MCF 10A (cell line): ENCODE results near the gene SPPL3. TPM values are rescaled to one million over a fixed set of nuclear protein-coding genes. Genes with fewer than 3 reads are reported as not detected.

ENCODE experiments used
- BruUV-seq: library from RNA; stranded (reverse); fragments of 400-500 nt; replicated peaks from 2 replicates; lab custom pipeline; 2021; lab: Mats Ljungman, UMichigan
- CTCF ChIA-PET: fragments of 300-600 bp; sonication (Branson Sonifier 250); formaldehyde crosslinking; extraction: SDS; loops from one replicate; lab custom pipeline; 2021; ENCODE audit warnings: antibody characterized with exemption, inconsistent platforms; lab: Yijun Ruan, JAX
- POLR2A ChIA-PET: fragments of 300-600, 350-650 bp; sonication (Branson Sonifier 250); formaldehyde crosslinking; extraction: SDS; loops from one replicate; lab custom pipeline; 2020; ENCODE audit warnings: antibody characterized with exemption, inconsistent platforms; lab: Yijun Ruan, JAX
- DNase-seq: peaks from one replicate; pipeline ENCODE4 v3.0.0-alpha.2; 2018; ENCODE audit not compliant: unreplicated experiment
- H3K27ac Mint-ChIP-seq: one replicate; pipeline ENCODE4 v1.8.0; 2022; ENCODE audit warnings: mild to moderate bottlenecking, low read depth, mixed read lengths; ENCODE audit not compliant: unreplicated experiment
- H3K27me3 Mint-ChIP-seq: one replicate; pipeline ENCODE4 v1.8.0; 2022; ENCODE audit warnings: mixed read lengths; ENCODE audit not compliant: insufficient read depth, unreplicated experiment
- H3K36me3 Mint-ChIP-seq: one replicate; pipeline ENCODE4 v1.8.0; 2022; ENCODE audit warnings: mild to moderate bottlenecking, moderate library complexity, mixed read lengths; ENCODE audit not compliant: insufficient read depth, unreplicated experiment
- H3K4me1 Mint-ChIP-seq: one replicate; pipeline ENCODE4 v1.8.0; 2022; ENCODE audit warnings: mixed read lengths; ENCODE audit not compliant: insufficient read depth, unreplicated experiment
- H3K4me3 Mint-ChIP-seq: one replicate; pipeline ENCODE4 v1.8.0; 2022; ENCODE audit warnings: mild to moderate bottlenecking, moderate library complexity, mixed read lengths; ENCODE audit not compliant: unreplicated experiment
- H3K9me3 Mint-ChIP-seq: one replicate; pipeline ENCODE4 v1.8.0; 2022; ENCODE audit warnings: mixed read lengths; ENCODE audit not compliant: unreplicated experiment
- intact Hi-C: fragments of 100-400 bp; cut with micrococcal nuclease; formaldehyde crosslinking; loops from 2 replicates; pipeline ENCODE4 v1.14.1; 2022
- total RNA-seq: library from RNA; stranded (reverse); gene quantifications from 2 replicates; pipeline ENCODE4 v1.2.3, GENCODE V29; 2022
- TF ChIP-seq, protein P1 (sequence below): fragments of 200-600 bp; IDR thresholded peaks from one replicate; pipeline ENCODE4 v1.8.0; 2022; ENCODE audit warnings: antibody characterized with exemption, mild to moderate bottlenecking; ENCODE audit not compliant: unreplicated experiment

SPPL3 gene
- total RNA-seq, 1 experiment from 2014 or later: 32.6 TPM

DNA sequence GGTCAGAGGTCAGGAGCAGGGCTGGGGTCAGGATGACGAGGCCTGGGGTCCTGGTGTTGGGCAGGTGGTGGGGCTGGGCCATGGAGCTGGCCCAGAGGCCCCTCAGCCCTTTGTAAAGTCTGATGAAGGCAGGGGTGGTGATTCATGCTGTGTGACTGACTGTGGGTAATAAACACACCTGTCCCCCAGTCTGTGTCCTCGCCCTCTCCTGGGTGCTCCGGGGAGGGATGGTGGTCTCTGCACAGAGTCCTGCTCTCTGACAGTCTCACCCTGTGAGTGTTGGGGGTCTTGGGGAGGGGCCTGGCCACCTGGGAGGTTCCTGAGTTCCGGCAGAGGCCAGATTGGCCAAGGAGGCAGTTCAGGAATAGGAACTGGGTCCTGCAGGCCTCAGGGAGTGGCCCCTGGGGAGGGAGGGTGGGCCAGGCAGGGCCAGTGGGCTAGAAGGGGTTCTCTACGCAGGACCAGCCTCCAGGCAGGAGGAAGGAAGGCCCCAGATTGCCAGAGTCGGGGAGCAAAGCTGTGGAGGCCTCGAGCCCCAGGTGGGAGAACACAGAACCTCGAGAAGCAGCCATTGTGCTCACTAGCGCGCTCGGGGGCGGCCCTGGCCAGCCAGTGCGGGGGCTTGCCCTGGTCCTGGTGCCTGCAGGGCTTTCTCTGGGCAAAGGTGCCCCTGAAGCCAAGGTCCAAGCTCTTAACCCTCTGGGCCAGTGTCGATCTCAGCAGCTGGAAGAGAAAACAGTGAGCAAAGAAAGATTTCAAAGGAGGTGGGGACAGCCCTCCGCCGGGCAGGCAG is 164.1 kb downstream of the SPPL3 start:
- intact Hi-C loops: no loop called here
- CTCF ChIA-PET: interaction anchor here (0.6 kb wide), 2 partner anchors 9 to 11 kb away, joined by 3 read pairs; no protein-coding TSS in a partner anchor
- BruUV-seq: no TSS peak
- DNase-seq: no peak
- POLR2A ChIA-PET: no interaction called here
- no peaks in the 10 kb centered on the region for H3K9me3 Mint-ChIP-seq
- H3K27ac Mint-ChIP-seq: no peak overlapping the region
- peaks cover 6% of the 10 kb centered on the region for H3K36me3 Mint-ChIP-seq
- H3K4me1 Mint-ChIP-seq: no peaks in the 10 kb centered on the region
- TF ChIP-seq, protein P1, sequence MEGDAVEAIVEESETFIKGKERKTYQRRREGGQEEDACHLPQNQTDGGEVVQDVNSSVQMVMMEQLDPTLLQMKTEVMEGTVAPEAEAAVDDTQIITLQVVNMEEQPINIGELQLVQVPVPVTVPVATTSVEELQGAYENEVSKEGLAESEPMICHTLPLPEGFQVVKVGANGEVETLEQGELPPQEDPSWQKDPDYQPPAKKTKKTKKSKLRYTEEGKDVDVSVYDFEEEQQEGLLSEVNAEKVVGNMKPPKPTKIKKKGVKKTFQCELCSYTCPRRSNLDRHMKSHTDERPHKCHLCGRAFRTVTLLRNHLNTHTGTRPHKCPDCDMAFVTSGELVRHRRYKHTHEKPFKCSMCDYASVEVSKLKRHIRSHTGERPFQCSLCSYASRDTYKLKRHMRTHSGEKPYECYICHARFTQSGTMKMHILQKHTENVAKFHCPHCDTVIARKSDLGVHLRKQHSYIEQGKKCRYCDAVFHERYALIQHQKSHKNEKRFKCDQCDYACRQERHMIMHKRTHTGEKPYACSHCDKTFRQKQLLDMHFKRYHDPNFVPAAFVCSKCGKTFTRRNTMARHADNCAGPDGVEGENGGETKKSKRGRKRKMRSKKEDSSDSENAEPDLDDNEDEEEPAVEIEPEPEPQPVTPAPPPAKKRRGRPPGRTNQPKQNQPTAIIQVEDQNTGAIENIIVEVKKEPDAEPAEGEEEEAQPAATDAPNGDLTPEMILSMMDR: no peak
- no peaks in the 10 kb centered on the region for H3K27me3 Mint-ChIP-seq
- H3K4me3 Mint-ChIP-seq: no peak overlapping the region

DNA sequence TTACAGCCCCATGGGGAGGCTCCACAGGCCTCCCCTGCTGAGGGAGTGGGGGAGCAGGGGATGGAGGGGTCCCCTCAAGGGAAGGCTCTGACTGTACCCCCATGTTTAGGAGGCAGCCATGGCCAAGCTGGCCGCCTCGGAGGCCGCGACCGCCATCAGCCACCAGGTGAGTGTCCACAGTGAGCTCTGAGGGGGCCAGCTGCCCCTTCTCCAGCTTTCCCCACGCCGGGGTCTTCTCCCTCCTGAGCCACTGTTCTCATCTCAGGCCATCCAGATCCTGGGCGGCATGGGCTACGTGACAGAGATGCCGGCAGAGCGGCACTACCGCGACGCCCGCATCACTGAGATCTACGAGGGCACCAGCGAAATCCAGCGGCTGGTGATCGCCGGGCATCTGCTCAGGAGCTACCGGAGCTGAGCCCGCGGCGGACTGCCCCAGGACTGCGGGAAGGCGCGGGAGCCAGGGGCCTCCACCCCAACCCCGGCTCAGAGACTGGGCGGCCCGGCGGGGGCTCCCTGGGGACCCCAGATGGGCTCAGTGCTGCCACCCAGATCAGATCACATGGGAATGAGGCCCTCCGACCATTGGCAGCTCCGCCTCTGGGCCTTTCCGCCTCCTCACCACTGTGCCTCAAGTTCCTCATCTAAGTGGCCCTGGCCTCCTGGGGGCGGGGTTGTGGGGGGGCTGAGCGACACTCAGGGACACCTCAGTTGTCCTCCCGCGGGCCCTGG is 165.0 kb downstream of the SPPL3 start:
- H3K4me3 Mint-ChIP-seq: no peak overlapping the region
- intact Hi-C loops: no loop called here
- H3K9me3 Mint-ChIP-seq: no peaks in the 10 kb centered on the region
- no peak overlapping the region for H3K27ac Mint-ChIP-seq
- H3K4me1 Mint-ChIP-seq: no peaks in the 10 kb centered on the region
- peaks cover 6% of the 10 kb centered on the region for H3K36me3 Mint-ChIP-seq
- ChIA-PET POLR2A (no interaction called here), CTCF (no interaction called here)
- no peak for DNase-seq
- TF ChIP-seq, protein P1: no peak
- no peaks in the 10 kb centered on the region for H3K27me3 Mint-ChIP-seq
- BruUV-seq: no TSS peak

DNA sequence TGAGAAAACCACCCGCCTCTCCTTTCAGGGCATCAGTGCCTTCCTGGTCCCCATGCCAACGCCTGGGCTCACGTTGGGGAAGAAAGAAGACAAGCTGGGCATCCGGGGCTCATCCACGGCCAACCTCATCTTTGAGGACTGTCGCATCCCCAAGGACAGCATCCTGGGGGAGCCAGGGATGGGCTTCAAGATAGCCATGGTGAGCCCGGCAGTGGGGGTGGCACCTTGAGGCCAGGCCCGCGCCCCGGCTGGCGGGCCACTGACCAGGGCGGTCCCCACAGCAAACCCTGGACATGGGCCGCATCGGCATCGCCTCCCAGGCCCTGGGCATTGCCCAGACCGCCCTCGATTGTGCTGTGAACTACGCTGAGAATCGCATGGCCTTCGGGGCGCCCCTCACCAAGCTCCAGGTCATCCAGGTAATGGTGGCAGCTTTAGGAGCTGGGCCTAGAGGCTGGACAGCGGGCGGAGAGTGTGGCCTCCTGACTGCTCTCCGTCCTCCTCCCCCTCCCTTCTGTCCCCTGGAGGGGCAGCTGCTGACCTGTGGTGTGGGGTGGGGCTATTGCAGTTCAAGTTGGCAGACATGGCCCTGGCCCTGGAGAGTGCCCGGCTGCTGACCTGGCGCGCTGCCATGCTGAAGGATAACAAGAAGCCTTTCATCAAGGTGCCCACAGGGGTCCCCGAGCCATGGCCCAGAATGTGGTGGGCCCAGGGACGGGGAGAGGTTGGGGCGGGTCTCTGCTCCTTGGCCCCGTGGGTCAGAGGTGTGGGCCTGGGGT is 165.7 kb downstream of the SPPL3 start:
- H3K4me3 Mint-ChIP-seq: no peak overlapping the region
- CTCF ChIA-PET: interaction anchor here (0.7 to 1.2 kb wide), 3 partner anchors 61 to 394 kb away, joined by 3 read pairs; no protein-coding TSS in a partner anchor

More for the DNA sequence above, 165.7 kb downstream of the SPPL3 start:
- POLR2A ChIA-PET: interaction anchor here (0.6 to 1.2 kb wide), 2 partner anchors 172 to 233 kb away, joined by 3 read pairs; no protein-coding TSS in a partner anchor
- TF ChIP-seq, protein P1: no peak
- Mint-ChIP-seq H3K4me1 (no peaks in the 10 kb centered on the region), H3K27me3 (no peaks in the 10 kb centered on the region), H3K9me3 (no peaks in the 10 kb centered on the region), H3K27ac (no peak overlapping the region), H3K36me3 (peaks cover 6% of the 10 kb centered on the region)
- intact Hi-C loops: no loop called here
- BruUV-seq: no TSS peak
- DNase-seq: no peak
